Fibroblast of skin of left biceps (primary cell): ENCODE results near the gene GCK.
A peak's percentile ranks its signal among the peaks of the same experiment; 100 is the strongest.
"Not testable (repeated sequence)": the region's sequence is repeated elsewhere in the genome, so short reads cannot be mapped to it uniquely, and the experiment has no call there.

Source experiments
- DNase-seq, 2 experiments: peaks; one replicate each; pipeline ENCODE4 v3.0.0-alpha.2; 2013; ENCODE audit warnings: low read depth in 2 of 2

GCK gene

DNA sequence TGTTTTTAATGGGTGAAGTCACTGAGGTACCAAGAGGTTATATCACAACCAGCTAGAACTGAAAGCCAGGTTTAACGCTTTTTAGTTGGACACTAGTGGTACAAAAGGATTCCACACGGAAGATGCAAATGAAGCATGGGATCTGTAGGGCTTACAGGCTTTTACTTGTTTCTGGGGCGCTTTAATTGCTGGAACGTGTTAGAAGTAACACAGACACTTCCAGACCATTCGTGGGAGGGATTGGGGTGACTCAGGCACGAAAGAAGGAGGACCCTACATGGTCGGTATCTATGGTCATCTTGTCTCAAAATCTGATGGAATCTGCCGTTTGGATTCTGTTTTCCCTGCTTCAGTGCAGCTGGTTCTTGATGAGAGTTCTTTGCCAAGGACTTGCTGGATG is 12.6 kb upstream of the GCK start:
- no peak for DNase-seq

DNA sequence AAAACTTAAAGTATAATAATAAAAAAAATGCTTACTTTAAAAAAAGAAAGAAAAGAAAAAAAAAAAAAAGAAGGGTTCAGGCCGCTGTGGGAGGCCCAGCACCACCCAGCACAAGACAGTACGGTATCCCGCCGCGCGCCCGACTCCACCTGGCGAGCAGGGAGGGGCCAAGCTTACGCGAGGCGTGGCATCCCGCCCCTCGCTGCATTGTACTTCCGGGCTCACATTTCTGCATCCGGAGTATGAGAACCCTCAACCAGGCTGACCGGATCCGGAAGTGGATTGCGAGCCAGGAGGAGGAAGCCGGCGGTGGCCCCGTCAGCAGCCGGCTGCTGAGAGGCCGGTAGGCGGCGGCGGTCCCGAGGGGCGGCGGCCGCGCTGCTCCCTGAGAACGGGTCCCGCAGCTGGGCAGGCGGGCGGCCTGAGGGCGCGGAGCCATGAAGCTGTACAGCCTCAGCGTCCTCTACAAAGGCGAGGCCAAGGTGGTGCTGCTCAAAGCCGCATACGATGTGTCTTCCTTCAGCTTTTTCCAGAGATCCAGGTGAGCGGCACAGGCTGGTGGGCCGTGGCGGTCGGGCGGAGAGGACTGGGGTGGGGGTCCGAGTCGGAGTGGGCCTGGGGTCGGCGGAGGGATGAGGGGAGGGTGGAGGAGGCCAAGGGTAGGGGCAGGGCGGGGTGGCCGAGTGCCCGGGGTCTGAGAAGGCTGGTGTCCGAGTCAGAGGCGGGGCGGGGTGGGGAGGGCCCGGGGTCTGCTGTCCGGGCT is 11.6 kb upstream of the GCK start, which contains the start of gene YKT6:
TSS of gene YKT6 (plus strand) at position 280 of the 763 bp plus-strand sequence. CDS start at position 438, 158 bp downstream.
- DNase-seq: peak; percentile 81 to 86

DNA sequence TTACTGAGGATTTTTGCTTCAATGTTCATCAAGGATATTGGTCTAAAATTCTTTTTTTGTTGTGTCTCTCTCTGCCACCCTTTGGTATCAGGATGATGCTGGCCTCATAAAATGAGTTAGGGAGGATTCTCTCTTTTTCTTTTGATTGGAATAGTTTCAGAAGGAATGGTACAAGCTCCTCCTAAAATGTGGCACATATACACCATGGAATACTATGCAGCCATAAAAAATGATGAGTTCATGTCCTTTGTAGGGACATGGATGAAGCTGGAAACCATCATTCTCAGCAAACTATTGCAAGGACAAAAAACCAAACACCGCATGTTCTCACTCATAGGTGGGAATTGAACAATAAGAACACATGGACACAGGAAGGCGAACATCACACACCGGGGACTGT is 10.9 kb upstream of the GCK start:
- DNase-seq: not testable (repeated sequence)

- no peak for DNase-seq
Observed at GRCh38 chr7:44197474-44197873, 8.2 kb upstream of the GCK start.

GRCh38 chr7:44196450-44196872 is 7.2 kb upstream of the GCK start:
- DNase-seq: peak; percentile 15

GRCh38 chr7:44195889-44196288 is 6.7 kb upstream of the GCK start:
- DNase-seq: no peak

DNA sequence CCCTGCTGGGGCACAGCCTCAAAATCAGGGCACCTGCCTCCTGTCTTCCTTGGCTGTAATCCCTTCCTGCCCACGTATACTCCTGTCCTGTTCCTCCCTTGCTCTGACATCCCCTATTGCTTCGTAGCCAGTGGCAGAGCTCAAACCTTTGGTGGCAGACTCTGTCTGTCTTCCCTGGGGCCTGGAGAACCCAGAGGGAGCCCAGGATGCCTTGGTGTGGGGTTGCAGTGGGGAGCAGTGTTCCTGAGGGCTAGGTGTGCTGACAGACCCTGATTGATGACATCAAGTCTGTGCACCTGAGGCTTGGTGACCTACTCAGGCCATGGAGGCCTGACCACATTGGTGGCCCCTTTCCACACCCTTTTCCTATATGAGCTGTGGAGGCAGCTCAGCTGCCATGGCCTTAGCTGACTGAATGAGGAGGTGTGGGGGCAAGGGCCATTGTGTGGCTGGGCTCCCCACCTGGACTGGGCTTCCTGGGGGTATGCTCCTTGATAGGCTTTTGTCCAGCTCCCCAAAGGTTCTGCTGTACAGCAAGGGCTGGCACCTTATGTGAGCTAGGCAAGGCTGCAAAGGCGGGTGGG is 5.4 kb upstream of the GCK start:
- no peak for DNase-seq

GRCh38 chr7:44194069-44194468 is 4.8 kb upstream of the GCK start:
- DNase-seq: no peak

- no peak for DNase-seq
Observed at GRCh38 chr7:44193011-44193802, 4.0 kb upstream of the GCK start.

DNA sequence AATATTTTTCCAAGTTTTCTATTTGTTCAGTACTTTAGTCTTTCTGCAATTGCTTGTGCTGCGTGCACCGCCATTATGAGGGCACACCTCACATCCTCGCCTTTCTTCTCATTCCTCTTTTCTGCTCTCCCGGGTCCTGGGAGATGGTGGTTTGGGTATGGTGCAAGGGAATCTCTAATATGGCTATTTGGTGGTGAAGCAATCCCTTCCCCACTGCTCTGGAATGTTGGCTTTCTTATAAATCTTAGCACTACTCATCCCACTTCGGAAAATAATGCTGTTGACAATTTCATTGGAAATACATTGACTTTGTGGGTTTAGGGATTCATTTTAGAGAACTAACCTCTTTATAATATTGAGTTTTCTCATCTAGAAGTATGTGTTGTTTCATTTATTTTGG is 1.9 kb upstream of the GCK start:
- no peak for DNase-seq

DNA sequence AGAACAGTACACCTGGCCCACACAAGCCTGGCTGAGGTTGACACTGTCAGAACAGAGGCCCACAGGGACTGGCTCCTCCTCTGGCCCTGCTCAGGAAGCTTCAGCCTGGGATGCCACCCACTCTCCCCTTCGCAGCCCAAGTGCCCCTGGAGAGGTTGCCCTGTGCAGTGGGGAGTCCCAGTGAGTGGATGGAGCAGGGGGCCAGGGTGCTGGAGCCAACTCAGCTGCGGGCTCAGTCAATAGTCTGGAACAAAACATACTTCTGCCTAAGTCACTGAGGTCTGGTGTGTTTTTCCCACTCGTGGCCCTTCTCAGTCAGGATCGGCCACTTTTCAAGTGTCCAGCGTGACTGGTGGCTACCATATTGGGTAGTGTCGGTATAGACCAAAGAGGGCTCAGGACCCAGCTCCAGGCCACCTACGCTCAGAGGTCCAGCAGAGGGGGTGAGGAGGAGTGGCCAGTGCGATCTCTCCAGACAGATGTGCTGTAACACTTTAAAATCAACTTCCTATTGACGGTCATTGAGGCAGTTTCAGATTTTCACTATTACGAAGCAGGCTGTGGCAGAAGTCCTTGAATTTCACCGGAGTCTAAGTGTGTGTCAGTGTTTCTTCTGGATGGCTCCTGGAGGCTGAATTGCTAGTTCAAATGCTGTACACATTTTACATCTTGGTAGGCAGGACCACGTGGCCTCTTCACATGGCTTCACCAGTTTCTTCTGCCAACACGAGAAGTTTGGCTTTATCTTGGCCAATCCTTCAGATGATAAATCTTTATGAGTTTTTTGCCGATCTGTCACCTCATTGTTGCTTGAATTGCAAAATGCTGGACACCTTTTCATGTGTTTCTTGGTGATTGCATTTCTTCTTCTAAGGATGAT is 994 bp upstream of the GCK start:
- no peak for DNase-seq

DNA sequence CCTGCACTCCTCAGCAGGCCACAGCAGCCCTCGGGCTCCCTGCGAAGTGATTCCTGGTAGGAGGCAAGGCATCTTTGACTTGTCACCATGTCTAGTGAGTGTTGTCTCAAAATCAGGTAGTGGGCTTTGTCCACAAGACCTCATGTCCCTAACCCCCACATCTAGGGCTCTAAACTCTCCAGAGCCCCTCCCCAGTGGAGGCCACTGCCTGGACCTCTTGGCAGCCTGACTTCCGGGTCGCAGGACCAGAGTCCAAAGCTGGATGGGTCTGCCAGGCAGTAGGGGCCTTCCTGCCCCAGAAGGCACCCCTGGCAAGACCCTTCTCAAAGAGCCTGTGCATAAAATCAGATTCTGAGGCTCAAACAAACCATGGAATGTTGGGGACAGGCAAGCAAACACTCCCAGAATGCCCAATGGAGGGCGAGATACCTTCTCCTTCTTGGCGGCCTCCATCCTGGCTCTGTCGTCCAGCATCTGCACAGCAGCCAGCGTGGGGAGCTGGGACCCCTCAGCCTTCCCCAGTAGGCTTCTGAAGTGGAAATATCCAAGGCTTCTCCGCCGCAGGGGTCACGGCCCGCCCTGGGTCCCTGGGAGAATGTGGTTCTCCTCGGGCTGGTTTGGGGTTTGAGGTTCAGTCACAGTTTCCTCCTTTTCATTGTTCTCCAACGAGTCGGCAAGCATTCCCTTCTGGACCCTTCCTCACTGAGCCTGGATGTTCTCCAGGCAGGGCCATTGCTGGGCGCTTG is 586 bp downstream of the GCK start:
- no peak for DNase-seq

GRCh38 chr7:44187636-44188416 is 1.4 kb downstream of the GCK start:
- no peak for DNase-seq

DNA sequence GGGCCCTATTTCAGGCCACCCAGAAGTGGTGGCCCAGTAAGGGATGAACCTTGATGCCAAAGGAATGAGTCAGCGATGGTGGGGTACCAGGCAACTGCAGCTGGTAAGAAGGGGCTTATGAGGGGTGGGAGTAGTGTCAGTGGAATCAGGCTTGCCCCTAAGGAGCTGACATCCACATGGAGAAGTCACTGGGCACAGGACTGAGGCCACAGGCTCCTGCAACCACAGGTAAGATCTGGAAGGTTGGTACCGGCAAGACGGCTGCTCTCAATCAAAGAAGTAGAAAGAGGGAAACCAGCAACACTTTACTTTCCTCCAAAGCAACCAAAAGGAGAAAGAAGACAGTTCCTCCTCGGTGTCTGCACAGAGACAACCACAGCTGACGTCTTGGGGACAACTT is 2.5 kb downstream of the GCK start:
- no peak for DNase-seq

- DNase-seq: no peak
Observed at GRCh38 chr7:44185729-44186128, 3.5 kb downstream of the GCK start.

DNA sequence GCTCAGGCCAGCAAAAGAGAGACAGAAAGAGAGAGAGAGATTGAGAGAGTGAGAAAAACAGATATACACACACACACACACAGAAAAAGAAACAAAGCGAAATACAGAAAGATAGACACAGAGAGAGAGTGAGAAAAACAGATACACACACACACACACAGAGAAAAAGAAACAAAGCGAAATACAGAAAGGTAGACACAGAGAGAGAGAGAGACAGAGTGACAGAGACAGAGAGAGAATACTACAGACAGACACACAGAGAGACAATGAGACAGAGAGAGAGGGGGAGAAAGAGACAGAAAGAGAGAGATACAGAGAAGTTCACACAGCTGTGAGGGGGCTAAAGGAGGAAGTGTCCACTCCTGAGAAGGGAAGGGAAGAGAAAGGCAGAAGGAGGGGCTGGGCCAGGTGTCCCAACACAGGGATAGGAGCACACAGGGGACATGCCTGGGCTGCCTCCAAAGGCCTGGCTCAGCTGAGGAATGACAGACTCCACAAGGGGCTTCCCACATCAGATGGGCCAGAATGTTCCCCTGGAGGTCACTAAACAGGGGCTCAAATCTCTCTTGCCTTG is 4.3 kb downstream of the GCK start:
- no peak for DNase-seq

DNA sequence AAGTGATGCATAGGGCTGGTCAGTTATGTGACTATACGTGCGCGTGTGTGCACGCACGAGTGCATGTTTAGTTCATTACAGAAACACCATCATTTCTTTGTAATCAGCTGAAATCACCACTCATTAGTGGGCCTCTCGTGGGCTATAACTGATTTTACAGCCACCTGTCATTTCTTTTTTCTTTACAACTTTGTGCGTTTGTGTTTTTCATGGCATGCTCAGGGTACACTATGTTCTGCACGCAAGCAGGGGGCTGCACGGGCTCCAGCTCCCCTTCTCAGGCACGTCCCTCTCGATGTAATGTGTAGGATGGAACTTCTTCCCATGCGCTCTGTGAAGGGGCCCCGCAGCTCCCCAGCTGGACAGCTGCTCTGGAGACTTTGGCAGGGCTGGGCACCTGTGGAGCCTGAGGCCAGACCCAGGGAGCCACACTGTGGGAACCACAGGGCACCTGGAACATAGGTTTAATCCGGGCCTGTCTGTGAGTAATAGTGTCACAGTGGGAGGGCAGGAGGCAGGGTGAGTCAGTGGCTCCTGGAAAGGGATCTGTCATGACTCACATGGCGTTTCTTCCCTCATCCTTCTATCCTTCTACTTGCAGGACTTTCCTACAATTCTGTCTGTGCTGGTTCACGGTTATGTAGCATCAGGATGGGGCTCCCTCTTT is 4.9 kb downstream of the GCK start:
- DNase-seq: peak; percentile 31 to 33

GRCh38 chr7:44183386-44183785 is 5.9 kb downstream of the GCK start:
- no peak for DNase-seq

GRCh38 chr7:44182827-44183226 is 6.4 kb downstream of the GCK start:
- DNase-seq: no peak
